ENCODE results near the gene PKD1. TPM values are rescaled to one million over a fixed set of nuclear protein-coding genes. Genes with fewer than 3 reads are reported as not detected.

The PKD1 gene
- total RNA-seq, 1 donor from 2014 or later, result 70.3 TPM

DNA sequence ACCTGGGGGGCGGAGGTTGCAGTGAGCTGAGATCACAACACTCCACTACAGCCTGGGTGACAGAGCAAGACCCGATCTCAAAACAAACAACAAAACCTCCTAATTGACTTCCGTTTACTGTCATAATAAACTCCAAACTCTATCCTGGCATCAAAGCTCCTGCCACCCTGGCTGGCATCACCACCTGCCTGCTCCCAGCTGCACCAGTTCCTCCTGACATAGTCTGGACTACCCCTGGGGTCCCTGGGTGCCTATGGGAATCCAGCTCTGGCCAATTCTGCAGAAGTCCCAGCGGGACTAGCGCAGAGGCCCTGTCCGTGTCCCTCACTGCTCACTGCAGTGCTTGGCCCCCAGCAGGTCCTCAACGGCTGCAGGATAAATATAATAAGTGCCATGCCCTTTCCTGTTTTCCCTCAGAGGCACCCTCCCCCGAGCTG lies 88.8 kb downstream of the PKD1 start:
- DNase-seq, result no peak

DNA sequence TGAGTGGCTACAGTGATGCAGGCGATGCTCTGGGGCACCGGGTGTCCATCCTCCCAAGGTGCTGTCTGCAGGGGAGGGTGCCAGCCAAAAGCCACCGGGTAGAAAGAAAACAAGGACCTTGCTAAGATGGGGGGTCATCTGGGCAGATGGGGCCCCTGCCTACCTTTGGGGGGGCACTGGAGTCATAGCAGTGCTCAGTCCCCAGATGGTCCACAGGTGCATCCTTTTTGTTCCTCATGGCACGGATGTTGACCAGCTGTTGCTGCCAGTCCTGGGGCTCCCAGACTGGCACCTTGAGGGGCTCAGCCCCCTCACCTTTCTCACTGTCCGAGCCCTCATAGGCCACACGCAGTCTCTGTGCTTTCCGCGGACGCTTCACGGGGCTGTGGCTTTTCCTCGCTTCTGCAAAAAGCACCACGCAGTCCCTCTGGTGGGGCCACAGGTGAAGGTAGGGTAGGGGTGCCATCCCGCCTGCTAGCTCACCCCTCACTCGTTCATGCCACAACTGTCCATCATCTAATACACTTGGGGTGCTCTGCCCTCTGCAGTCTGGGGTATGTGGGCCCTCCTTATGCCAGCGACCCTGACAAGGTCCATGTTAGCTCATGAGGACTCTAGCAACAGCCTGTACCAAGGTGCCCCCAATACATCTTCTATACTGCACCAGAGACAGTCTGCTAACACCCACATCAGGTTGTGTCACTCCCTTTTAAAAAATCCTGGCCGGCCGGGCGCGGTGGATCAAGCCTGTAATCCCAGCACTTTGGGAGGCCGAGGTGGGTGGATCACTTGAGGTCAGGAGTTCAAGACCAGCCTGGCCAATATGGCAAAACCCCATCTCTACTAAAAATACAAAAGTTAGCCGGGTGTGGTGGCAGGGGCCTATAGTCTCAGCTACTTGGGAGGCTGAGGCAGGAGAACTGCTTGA lies 89.5 kb downstream of the PKD1 start:
- no peak for DNase-seq

GRCh38 chr16:2044541-2044940 lies 91.2 kb downstream of the PKD1 start:
- no peak for DNase-seq

DNA sequence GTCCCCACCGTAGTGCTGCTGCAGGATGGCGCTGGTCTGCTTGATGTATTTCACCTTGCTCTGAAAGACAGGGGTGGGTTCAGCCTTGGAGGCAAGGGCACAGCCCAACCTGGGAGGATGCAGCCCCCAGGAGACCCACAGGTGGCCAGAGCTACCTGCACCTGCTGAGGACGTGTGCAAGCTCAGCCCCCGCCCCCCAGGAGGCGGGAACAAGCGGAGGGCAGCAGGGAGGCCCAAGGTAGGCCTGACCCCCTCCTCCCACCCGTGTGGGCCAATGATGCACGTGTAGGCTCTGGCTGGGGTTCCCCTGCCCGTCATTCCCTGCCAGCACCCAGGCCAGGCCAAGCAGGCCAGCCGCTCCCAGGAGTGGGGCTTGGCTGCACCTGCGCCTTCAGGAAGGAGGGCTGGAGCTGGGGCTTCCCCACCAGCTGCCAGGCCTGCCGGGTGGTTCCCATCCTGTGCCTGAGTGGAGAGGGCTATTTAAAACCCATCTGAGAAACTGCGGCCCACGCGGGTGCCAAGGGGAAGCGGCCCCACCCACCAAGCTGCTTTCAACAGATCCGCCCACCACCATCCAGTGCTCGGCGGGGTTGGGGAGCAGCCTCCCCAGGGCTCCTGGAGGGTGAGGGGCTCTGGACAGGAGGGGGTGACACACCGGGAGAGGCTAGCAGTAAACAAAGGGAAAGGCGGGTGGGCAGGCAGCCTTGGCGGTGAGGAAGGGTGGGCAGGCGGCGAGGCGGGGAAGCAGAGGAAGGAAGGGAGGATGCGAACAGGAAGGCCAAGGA lies 91.8 kb downstream of the PKD1 start:
- peak; percentile 60 for DNase-seq

GRCh38 chr16:2042986-2043666 lies 92.6 kb downstream of the PKD1 start:
- DNase-seq, result no peak

- no peak for DNase-seq
These were observed 93.3 kb downstream of the PKD1 start for GRCh38 chr16:2042171-2042985.

- no peak for DNase-seq
These were observed 94.7 kb downstream of the PKD1 start for GRCh38 chr16:2040787-2041522.

DNA sequence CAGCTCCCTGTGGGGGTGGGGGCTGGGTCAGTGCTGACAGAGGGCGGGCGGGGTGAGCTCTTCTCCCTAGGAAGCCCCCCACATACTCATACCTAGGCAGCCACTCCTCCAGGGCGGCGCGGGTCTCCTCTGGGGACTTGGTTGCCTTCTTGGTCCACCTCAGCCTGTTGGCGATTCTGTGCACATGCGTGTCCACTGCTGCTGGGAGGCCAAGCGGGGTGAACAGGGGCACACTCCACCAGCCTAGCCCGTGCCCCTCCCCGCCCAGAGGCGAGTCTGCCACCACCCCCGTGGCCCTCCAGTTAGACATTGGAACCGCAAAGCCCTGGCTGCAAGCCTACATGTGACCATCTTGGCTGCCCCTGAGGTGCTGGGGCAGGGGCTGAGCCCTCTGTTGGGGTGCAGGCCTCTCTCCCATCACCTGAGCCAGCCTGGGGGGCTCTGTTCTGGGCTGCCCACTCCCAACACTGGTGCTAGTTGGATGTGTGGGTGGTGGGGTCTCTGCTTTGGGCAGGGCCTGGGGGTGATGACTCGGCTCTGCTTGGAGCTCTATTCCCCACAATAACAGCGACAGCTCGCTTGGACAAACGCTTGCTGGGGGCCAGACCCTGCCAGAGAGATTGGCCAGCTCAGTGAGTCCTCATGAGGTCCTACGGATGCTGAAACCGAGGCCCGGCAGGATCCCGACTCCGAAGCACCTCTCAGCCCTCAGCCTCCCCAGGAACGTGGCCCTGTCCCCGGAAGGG lies 95.5 kb downstream of the PKD1 start:
- no peak for DNase-seq

DNA sequence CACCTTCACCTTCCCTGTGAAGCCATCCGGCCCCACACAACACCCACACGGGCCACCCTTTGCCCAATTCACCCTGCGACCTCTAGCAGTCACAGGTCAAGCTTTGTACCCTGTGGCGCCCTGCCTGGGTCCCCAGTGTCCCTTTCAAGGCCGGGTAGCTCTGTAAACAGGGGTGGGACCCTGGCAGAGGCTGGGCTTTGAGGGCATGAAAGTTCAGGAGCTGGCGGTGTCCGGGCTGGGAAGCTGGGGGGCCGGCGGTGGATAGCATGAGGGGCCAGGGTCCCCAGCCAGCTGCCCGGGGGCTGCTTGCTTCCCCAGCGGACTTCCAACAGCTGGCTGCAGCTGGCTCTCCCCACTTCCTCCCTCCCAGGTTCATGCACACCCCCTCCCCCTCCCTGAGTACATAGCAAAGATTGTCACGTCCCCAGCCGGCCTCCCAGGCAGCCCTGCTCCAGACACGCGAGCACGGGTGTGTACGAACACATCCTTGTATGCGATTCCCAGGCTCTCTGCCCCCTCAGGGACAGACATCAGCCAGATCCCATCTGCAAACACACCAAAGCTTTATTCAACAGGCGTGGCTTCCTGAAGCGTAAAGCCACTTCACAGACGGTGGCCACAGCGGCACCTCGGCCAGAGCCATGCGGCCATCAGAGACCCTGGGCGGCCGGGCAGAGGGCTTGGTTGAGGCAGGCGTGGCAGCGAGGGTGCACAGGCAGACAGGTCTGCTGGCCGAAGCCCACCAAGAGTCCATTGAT lies 96.2 kb downstream of the PKD1 start:
- DNase-seq, result no peak

Small RNAs within 50 kb of the gene (small RNA-seq; reads per million reads assigned to genes)
- gene MIR1225 (not detected), gene MIR3180-5 (not detected), gene MIR4516 (not detected), gene RF00019 (not detected), gene SNORD60 (not detected)

Other genes with a start within 250 kb of the PKD1 start
- not detected for gene HS3ST6, start 217.5 kb downstream of the PKD1 start, total RNA-seq
- gene MSRB1, start 192.7 kb downstream of the PKD1 start, total RNA-seq, result 3.6 TPM
- gene RPL3L, start 181.2 kb downstream of the PKD1 start, total RNA-seq, result not detected
- gene NDUFB10, start 176.4 kb downstream of the PKD1 start, total RNA-seq, result 63.9 TPM
- 1,574 TPM for gene RPS2, start 171.1 kb downstream of the PKD1 start, total RNA-seq
- not detected for gene RNF151, start 169.0 kb downstream of the PKD1 start, total RNA-seq
- 12.0 TPM for gene TBL3, start 163.8 kb downstream of the PKD1 start, total RNA-seq
- 0.78 TPM for gene NOXO1, start 154.4 kb downstream of the PKD1 start, total RNA-seq
- gene GFER, start 151.7 kb downstream of the PKD1 start, total RNA-seq, result 10.9 TPM
- gene SYNGR3, start 145.9 kb downstream of the PKD1 start, total RNA-seq, result 81.3 TPM
- 5.5 TPM for gene ZNF598, start 126.1 kb downstream of the PKD1 start, total RNA-seq
- gene NPW, start 116.1 kb downstream of the PKD1 start, total RNA-seq, result not detected
- gene NHERF2, start 109.0 kb downstream of the PKD1 start, total RNA-seq, result 9.8 TPM
- 20.3 TPM for gene NTHL1, start 88.1 kb downstream of the PKD1 start, total RNA-seq
- gene TSC2, start 87.9 kb downstream of the PKD1 start, total RNA-seq, result 47.3 TPM
- gene RAB26, start 12.7 kb upstream of the PKD1 start, total RNA-seq, result 5.8 TPM
- gene TRAF7, start 19.9 kb upstream of the PKD1 start, total RNA-seq, result 35.6 TPM
- gene CASKIN1, start 60.7 kb upstream of the PKD1 start, total RNA-seq, result 23.6 TPM
- 10.5 TPM for gene MLST8, start 69.6 kb upstream of the PKD1 start, total RNA-seq
- gene BRICD5, start 75.0 kb upstream of the PKD1 start, total RNA-seq, result 3.7 TPM
- gene PGP, start 78.9 kb upstream of the PKD1 start, total RNA-seq, result 10.1 TPM
- 27.3 TPM for gene E4F1, start 87.7 kb upstream of the PKD1 start, total RNA-seq
- 1.7 TPM for gene DNASE1L2, start 100.5 kb upstream of the PKD1 start, total RNA-seq
- 8.1 TPM for gene ECI1, start 115.7 kb upstream of the PKD1 start, total RNA-seq
- gene RNPS1, start 132.2 kb upstream of the PKD1 start, total RNA-seq, result 66.8 TPM
- 34.8 TPM for gene ABCA3, start 204.8 kb upstream of the PKD1 start, total RNA-seq